Endothelial cell (in vitro differentiated cells): ENCODE data around the gene CEL. TPM values are rescaled to one million over a fixed set of nuclear protein-coding genes. Genes with fewer than 3 reads are reported as not detected.

Experiments used
- DNase-seq: peaks from one replicate; pipeline ENCODE4 v3.0.0; 2021; ENCODE audit warnings: low spot score
- H3K27ac Mint-ChIP-seq: one replicate; pipeline ENCODE4 v1.8.0; 2021; ENCODE audit warnings: mixed read lengths, inconsistent platforms; ENCODE audit not compliant: unreplicated experiment
- H3K27me3 Mint-ChIP-seq: one replicate; pipeline ENCODE4 v1.8.0; 2021; ENCODE audit warnings: mild to moderate bottlenecking, moderate library complexity, mixed read lengths, inconsistent platforms; ENCODE audit not compliant: unreplicated experiment
- H3K36me3 Mint-ChIP-seq: one replicate; pipeline ENCODE4 v1.8.0; 2021; ENCODE audit warnings: mild to moderate bottlenecking, low read depth, mixed read lengths, inconsistent platforms; ENCODE audit not compliant: unreplicated experiment
- H3K4me1 Mint-ChIP-seq: one replicate; pipeline ENCODE4 v1.8.0; 2021; ENCODE audit warnings: mild to moderate bottlenecking, mixed read lengths, inconsistent platforms; ENCODE audit not compliant: unreplicated experiment
- H3K4me3 Mint-ChIP-seq: one replicate; pipeline ENCODE4 v1.8.0; 2021; ENCODE audit warnings: mild to moderate bottlenecking, mixed read lengths, inconsistent platforms; ENCODE audit not compliant: unreplicated experiment
- H3K9me3 Mint-ChIP-seq: one replicate; pipeline ENCODE4 v1.8.0; 2021; ENCODE audit warnings: mixed read lengths, inconsistent platforms; ENCODE audit not compliant: unreplicated experiment
- CTCF ChIP-seq: fragments of 200-600 bp; sonication (generic); IDR thresholded peaks from one replicate; pipeline ENCODE4 v1.5.0; 2021; ENCODE audit warnings: antibody characterized with exemption; ENCODE audit not compliant: unreplicated experiment
- total RNA-seq: library from RNA; stranded (reverse); fragmentation: NEBNext Ultra II Directional; extraction: Animal tissue kit (Norgen Biotek cat#: 25700); gene quantifications from one replicate; pipeline ENCODE4 v1.2.1, GENCODE V29; 2021; ENCODE audit not compliant: unreplicated experiment

The CEL gene
- total RNA-seq, 1 donor from 2014 or later, result 4.2 TPM

DNA sequence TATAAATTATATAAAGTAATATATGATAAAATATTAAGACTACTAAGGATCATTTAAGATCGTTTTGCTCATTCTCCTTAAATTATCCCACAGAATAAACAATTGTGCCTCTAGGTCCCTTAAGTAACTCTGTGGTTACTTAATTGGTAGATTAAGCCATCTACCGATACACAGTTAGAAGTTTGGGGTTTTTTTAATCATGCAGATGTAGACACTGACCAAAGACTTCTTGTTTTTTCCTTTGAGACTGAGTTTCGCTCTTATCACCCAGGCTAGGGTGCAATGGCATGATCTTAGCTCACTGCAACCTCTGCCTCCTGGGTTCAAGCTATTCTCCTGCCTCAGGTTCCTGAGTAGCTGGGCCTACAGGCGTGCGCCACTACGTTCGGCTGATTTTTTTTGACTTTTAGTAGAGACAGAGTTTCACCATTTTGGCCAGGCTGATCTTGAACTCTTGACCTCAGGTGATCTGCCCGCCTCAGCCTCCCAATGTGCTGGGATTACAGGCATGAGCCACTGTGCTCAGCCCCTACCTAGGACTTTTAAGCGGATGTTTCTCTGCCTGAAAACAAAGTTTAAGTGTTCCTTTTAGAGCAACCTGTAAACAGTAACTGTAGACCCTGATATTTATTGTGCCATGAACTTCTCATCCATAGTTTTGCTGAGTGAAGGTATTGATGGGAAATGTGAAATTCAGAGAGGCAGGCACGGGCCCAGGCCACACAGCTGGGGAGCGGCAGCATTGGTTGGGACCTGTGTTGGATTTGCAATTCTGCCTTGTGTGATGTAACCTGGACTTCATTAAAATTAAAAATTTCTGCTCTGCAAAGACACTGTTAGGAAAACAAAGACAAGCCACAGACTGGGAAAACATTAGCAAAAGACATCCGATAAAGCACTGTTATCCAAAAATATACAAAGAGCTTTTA lies 11.6 kb downstream of the CEL start:
- no peak for TF ChIP-seq CTCF
- Mint-ChIP-seq H3K27me3 (no peaks in the 10 kb centered on the region), H3K27ac (no peak overlapping the region), H3K4me1 (no peaks in the 10 kb centered on the region), H3K4me3 (no peak overlapping the region), H3K36me3 (no peaks in the 10 kb centered on the region), H3K9me3 (no peaks in the 10 kb centered on the region)
- no peak for DNase-seq

GRCh38 chr9:133074111-133074651 lies 12.4 kb downstream of the CEL start:
- H3K36me3 Mint-ChIP-seq, result no peaks in the 10 kb centered on the region
- no peaks in the 10 kb centered on the region for H3K9me3 Mint-ChIP-seq
- H3K27me3 Mint-ChIP-seq, result no peaks in the 10 kb centered on the region
- H3K27ac Mint-ChIP-seq, result no peak overlapping the region
- DNase-seq, result no peak
- H3K4me1 Mint-ChIP-seq, result no peaks in the 10 kb centered on the region
- TF ChIP-seq CTCF, result no peak
- no peak overlapping the region for H3K4me3 Mint-ChIP-seq

DNA sequence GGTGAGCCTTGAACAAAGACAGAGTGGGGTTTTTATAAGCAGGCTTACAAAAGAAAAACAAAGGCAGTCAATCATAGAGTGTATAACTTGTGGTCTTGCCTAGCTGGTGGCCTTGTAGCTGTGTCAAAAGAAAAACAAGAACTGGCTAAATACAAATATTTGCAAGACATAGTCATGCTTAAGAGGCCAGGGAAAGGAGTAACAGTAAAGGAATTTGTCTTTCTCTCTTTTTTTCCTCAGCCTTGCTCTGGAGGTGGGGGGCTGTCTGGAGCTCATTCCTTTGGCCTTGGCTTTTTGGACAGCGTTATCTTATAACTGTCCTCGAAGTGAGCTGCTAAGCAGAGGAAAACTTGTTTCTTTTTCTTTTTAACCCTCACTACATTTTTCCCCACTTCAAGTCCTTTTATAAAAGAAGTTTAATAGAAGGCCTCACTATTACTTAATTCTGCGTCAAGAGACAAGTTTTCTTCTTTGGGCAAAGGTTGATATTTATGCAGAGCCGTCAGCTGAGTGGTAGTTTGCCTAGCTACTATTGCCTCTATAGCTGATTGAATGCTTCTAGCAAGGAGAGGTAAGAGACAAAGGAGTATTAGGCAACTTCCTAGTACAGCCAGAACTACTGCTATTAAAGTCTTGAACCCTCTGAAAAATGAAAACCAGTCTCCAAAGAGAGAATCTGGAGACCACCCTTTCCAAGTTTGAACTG lies 14.3 kb downstream of the CEL start:
- no peak for TF ChIP-seq CTCF
- no peak for DNase-seq
- no peaks in the 10 kb centered on the region for H3K9me3 Mint-ChIP-seq
- H3K36me3 Mint-ChIP-seq, result no peaks in the 10 kb centered on the region
- H3K27ac Mint-ChIP-seq, result no peak overlapping the region
- H3K27me3 Mint-ChIP-seq, result no peaks in the 10 kb centered on the region
- no peak overlapping the region for H3K4me3 Mint-ChIP-seq
- H3K4me1 Mint-ChIP-seq, result peaks cover 4% of the 10 kb centered on the region

DNA sequence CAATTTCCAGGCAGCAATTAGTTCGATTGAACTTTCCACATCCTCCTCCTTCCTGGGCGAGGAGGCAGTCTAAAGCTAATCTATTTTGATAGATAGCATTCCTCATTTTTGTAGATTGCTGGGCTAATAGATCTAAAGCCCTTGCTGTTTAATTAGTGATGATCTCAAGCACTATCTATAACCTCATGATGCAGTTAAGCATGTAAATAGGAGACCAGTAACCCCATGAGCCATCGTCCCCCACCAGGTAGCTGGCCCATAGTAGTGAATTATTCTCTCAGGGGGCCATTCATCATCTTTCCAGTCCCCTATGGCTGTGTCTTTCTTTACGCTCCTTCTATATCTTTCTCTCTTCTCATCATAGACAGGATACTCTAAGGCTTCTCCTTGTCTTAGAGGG lies 14.9 kb downstream of the CEL start:
- H3K36me3 Mint-ChIP-seq, result no peaks in the 10 kb centered on the region
- no peak overlapping the region for H3K27ac Mint-ChIP-seq
- H3K4me3 Mint-ChIP-seq, result no peak overlapping the region
- peaks cover 4% of the 10 kb centered on the region for H3K4me1 Mint-ChIP-seq
- no peak for TF ChIP-seq CTCF
- DNase-seq, result no peak
- no peaks in the 10 kb centered on the region for H3K9me3 Mint-ChIP-seq
- no peaks in the 10 kb centered on the region for H3K27me3 Mint-ChIP-seq
